Measurements from ENCODE around the gene RBKS. TPM values are rescaled to one million over a fixed set of nuclear protein-coding genes. Genes with fewer than 3 reads are reported as not detected.
A peak's percentile ranks its signal among the peaks of the same experiment; 100 is the strongest.

Gene RBKS
- total and polyA plus RNA-seq, 2 of the 8 experiments (the other 6 are each of a cell fraction or from before 2014, with no cell fraction given): 1.1 to 1.5 TPM

DNA sequence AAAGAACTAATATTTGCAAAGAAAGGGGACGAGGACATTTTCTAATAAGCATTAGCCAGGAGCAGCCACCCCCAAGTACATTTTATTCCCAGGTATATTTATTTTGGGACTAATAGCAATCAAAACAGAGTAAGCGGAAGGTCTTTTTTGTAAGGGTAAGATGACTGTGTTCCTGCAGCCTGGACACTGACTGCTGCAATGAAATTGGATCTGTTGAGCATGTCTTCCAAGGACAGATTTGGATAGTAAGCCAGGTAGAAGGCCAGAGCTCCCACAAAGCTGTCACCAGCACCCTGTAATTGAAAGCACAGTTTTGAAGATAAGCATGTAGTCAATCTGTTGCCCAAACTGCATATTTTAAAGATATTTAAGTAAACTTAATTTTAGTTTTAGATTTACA lies 108.7 kb downstream of the RBKS start:
- CTCF ChIA-PET (ENCODE audit: partially characterized antibody): interaction anchor here (1.2 kb wide), 1 partner anchor 58 kb away, joined by 4 read pairs; no protein-coding TSS in a partner anchor
- TF ChIP-seq RNF2 (IDR thresholded peaks at IDR 0.05; ENCODE audit: borderline replicate concordance, low read depth, low read length, missing control alignments, poor library complexity, severe bottlenecking): no peak
- TF ChIP-seq RBBP5 (IDR thresholded peaks at IDR 0.05; ENCODE audit: borderline replicate concordance, low read depth, low read length): no peak

More for the DNA sequence above, 108.7 kb downstream of the RBKS start:
- WGBS, 2 experiments (ENCODE audit: extremely low coverage in 1 of 2, insufficient coverage in 1 of 2, insufficient read length in 1 of 2, insufficient replicate concordance in 2 of 2, low coverage in 1 of 2, low lambda C conversion rate in 2 of 2, missing lambda C conversion rate in 1 of 2): 82% methylated on average over 2 of the region's 2 CpGs; no CpG with 5 or more reads in 1 of the 2 experiments
- Histone ChIP-seq H3K79me2 (ENCODE audit: control insufficient read depth in 1 of 2, insufficient read depth in 2 of 2, low read length in 2 of 2) (peaks cover 0 to 19% of the 10 kb centered on the region in 2 experiments; a peak in 2 of 4 replicates), H4K8ac (ENCODE audit: extremely low read depth, insufficient read depth, low read length) (no peak overlapping the region), H4K5ac (ENCODE audit: insufficient read length, low read depth, low read length) (no peak overlapping the region), H2BK5ac (ENCODE audit: low read depth, low read length) (no peak overlapping the region), H2BK15ac (ENCODE audit: low read length) (no peak overlapping the region), H2AFZ (ENCODE audit: low read length) (no peak overlapping the region), H3K27ac (ENCODE audit: low read depth, low read length) (no peak overlapping the region), H3K14ac (ENCODE audit: insufficient read length) (no peak overlapping the region), H3K27me3 (replicated peaks in 1 of 4; ENCODE audit: control insufficient read depth in 3 of 4, extremely low read depth in 1 of 4, insufficient read depth in 3 of 4, low read length in 3 of 4) (no peaks in the 10 kb centered on the region), H3K4ac (replicated peaks; ENCODE audit: insufficient read length, low read depth, low read length) (no peak overlapping the region), H3K4me3 (ENCODE audit: extremely low read depth in 1 of 4, insufficient read depth in 2 of 4, low read depth in 3 of 4, low read length in 4 of 4) (no peak overlapping the region), H3K4me2 (ENCODE audit: insufficient read depth in 1 of 2, low read depth in 2 of 2, low read length in 2 of 2) (no peak overlapping the region), H2BK20ac (ENCODE audit: low read length) (no peak overlapping the region), H3K23me2 (ENCODE audit: low read depth, low read length) (no peaks in the 10 kb centered on the region; the same call in 1 of the 2 replicates), H3K79me1 (ENCODE audit: low read depth, low read length) (peaks cover 3% of the 10 kb centered on the region; the same call in 1 of the 2 replicates), H4K91ac (replicated peaks; ENCODE audit: insufficient read length, low read length) (no peak overlapping the region), H2BK12ac (ENCODE audit: low read depth, low read length) (no peak overlapping the region), H3K9me3 (ENCODE audit: insufficient read depth in 2 of 2, low read depth in 1 of 2, low read length in 1 of 2) (no peaks in the 10 kb centered on the region), H2AK5ac (ENCODE audit: low read depth, low read length) (no peak overlapping the region), H3K4me1 (replicated peaks in 1 of 4; ENCODE audit: control insufficient read depth in 3 of 4, insufficient read depth in 4 of 4, low read length in 3 of 4) (no peaks in the 10 kb centered on the region), H3K18ac (ENCODE audit: extremely low read depth, low read length) (no peak overlapping the region), H2BK120ac (replicated peaks; ENCODE audit: low read depth, low read length) (no peak overlapping the region), H4K20me1 (replicated peaks in 1 of 2; ENCODE audit: control insufficient read depth in 1 of 2, insufficient read depth in 2 of 2, low read length in 2 of 2) (peaks cover 0 to 3% of the 10 kb centered on the region in 2 experiments), H3K23ac (ENCODE audit: insufficient read length) (no peak overlapping the region), H3K9ac (replicated peaks in 1 of 4; ENCODE audit: extremely low read depth in 1 of 4, low read depth in 3 of 4, low read length in 3 of 4) (no peak overlapping the region), H3K56ac (replicated peaks; ENCODE audit: insufficient read length, low read depth, low read length) (no peak overlapping the region), H3K36me3 (ENCODE audit: control insufficient read depth in 2 of 4, insufficient read depth in 4 of 4, low read length in 3 of 4) (peaks cover 0 to 5% (median 0%) of the 10 kb centered on the region in 4 experiments; a peak in 3 of 8 replicates)
- FAIRE-seq (no peak), DNase-seq (ENCODE audit: low read depth in 1 of 2, low spot score in 2 of 2) (peak in 1 of 2 experiments; percentile 6)
- POLR2A ChIA-PET (ENCODE audit: partially characterized antibody): interaction anchor here (1.6 to 2.2 kb wide), 2 partner anchors 10 to 29 kb away, joined by 4 to 5 read pairs; partner anchors contain the start of gene MRPL33

All from H1 (cell line).